Prostate gland (tissue), 2 donors: ENCODE results near the gene SLC4A1AP.

Experiments
- CTCF ChIP-seq, 4 experiments: fragments of 200-600 bp in 2 of 4; fragments of 450-650 bp in 2 of 4; sonication (generic) in 2 of 4; IDR thresholded peaks; 1 replicate in 3 of 4; 2 replicates in 1 of 4; pipeline ENCODE4 v1.5.1; 2016 to 2019; ENCODE audit warnings: antibody characterized with exemption in 4 of 4, mild to moderate bottlenecking in 2 of 4, moderate library complexity in 2 of 4
- POLR2AphosphoS5 ChIP-seq: sonication (generic); formaldehyde crosslinking; IDR thresholded peaks from one replicate; pipeline ENCODE4 v1.6.1; 2017; ENCODE audit warnings: antibody characterized with exemption

DNA sequence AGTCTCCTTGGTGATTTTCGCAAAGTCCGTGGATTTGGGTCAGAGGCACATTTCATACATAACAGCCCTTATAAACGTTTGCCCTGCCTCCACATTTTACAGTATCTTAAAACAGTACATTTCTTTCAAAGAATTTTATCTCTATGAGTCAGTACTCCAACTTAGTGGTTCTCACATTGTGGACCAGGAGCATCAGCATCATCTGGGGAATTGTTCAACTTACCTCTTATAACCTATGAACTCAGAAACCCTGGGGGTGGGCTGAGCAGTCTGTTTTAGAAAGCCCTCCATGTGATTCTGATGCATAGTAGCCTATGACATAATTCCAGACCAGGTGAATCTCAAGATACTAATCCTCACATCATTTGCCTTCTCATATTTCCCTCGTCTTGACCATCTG lies 12.6 kb upstream of the SLC4A1AP start:
- TF ChIP-seq CTCF (IDR thresholded peaks at IDR 0.05), result no peak
- TF ChIP-seq POLR2AphosphoS5, result no peak
